ENCODE measurements around the gene NFATC2.

NFATC2 gene

DNA sequence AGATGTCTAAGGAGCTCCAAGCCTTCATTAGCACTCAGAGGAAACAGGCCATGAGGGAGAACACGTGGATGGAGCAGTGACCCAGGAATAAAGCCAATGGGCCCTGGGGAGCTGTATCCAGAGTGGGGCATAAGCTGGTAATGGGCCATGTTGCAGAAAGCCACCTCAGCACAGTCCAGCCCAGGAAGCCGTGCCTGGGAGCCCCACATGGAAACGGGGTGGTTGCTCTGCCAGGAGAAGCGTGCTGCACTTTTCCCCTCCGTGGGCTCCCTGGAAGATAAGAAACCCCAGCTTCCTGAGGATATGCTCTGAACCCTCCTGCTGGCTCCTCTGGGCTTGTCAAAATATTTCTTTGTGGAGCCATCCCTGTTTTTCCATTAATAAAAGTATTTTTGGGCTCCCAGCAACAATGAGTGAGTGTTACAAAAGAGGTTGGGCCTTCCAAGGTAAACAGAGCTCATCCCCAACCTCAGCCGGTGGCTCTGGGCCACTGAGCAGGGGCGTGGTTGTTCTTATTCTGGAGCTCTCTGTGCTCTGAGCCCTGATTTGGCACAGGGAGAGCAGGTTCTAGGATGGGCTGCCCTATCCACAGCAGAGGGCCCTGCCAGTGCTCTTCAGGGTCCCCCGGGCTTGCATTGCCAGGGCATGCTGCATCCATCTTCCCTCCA is 31.2 kb upstream of the NFATC2 start:
- no peak overlapping the region for H3K4me3 ChIP-seq (replicated peaks; ENCODE audit: insufficient read depth, low read length)
- TF ChIP-seq CTCF (IDR thresholded peaks at IDR 0.05; ENCODE audit: insufficient read depth, low read length) (no peak), POLR2AphosphoS5 (IDR thresholded peaks at IDR 0.05; ENCODE audit: low read depth) (no peak), SPI1 (IDR thresholded peaks at IDR 0.05; ENCODE audit: borderline replicate concordance, low read depth) (no peak), GABPA (IDR thresholded peaks at IDR 0.05; ENCODE audit: low read depth) (no peak)
- TF ChIP-seq, protein P1, sequence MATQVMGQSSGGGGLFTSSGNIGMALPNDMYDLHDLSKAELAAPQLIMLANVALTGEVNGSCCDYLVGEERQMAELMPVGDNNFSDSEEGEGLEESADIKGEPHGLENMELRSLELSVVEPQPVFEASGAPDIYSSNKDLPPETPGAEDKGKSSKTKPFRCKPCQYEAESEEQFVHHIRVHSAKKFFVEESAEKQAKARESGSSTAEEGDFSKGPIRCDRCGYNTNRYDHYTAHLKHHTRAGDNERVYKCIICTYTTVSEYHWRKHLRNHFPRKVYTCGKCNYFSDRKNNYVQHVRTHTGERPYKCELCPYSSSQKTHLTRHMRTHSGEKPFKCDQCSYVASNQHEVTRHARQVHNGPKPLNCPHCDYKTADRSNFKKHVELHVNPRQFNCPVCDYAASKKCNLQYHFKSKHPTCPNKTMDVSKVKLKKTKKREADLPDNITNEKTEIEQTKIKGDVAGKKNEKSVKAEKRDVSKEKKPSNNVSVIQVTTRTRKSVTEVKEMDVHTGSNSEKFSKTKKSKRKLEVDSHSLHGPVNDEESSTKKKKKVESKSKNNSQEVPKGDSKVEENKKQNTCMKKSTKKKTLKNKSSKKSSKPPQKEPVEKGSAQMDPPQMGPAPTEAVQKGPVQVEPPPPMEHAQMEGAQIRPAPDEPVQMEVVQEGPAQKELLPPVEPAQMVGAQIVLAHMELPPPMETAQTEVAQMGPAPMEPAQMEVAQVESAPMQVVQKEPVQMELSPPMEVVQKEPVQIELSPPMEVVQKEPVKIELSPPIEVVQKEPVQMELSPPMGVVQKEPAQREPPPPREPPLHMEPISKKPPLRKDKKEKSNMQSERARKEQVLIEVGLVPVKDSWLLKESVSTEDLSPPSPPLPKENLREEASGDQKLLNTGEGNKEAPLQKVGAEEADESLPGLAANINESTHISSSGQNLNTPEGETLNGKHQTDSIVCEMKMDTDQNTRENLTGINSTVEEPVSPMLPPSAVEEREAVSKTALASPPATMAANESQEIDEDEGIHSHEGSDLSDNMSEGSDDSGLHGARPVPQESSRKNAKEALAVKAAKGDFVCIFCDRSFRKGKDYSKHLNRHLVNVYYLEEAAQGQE (IDR thresholded peaks at IDR 0.05; ENCODE audit: insufficient replicate concordance, low read depth), result no peak
- H3K27me3 ChIP-seq (ENCODE audit: insufficient read depth, poor library complexity, severe bottlenecking), result no peaks in the 10 kb centered on the region
- no peak for DNase-seq (ENCODE audit: low read depth in 1 of 2, low spot score in 1 of 2)
- no peak overlapping the region for H3K27ac ChIP-seq (replicated peaks)

DNA sequence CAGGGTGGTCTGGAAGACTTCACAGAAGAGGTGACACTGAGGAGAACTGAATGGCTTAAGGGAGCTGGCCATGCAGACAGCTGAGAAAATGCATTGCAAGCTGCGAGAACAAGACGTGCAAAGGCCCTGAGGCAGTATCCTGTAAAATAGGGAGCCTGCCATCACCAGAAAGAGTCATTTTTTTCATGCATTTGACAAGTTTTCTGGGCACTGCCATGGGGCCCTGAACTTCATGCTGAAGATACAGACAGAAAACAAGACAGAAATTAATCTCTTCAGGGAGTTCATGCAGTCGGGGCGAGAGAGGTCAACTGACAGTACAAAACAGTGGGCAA is 28.9 kb upstream of the NFATC2 start:
- H3K27me3 ChIP-seq (ENCODE audit: insufficient read depth, poor library complexity, severe bottlenecking), result no peaks in the 10 kb centered on the region
- H3K4me3 ChIP-seq (replicated peaks; ENCODE audit: insufficient read depth, low read length), result no peak overlapping the region
- no peak for DNase-seq (ENCODE audit: low read depth in 1 of 2, low spot score in 1 of 2)
- no peak for TF ChIP-seq GABPA (IDR thresholded peaks at IDR 0.05; ENCODE audit: low read depth)
- no peak for TF ChIP-seq SPI1 (IDR thresholded peaks at IDR 0.05; ENCODE audit: borderline replicate concordance, low read depth)
- TF ChIP-seq CTCF (IDR thresholded peaks at IDR 0.05; ENCODE audit: insufficient read depth, low read length), result no peak
- TF ChIP-seq, protein P1 (IDR thresholded peaks at IDR 0.05; ENCODE audit: insufficient replicate concordance, low read depth), result no peak
- no peak for TF ChIP-seq POLR2AphosphoS5 (IDR thresholded peaks at IDR 0.05; ENCODE audit: low read depth)
- H3K27ac ChIP-seq (replicated peaks), result no peak overlapping the region

GRCh38 chr20:51570739-51571459 is 28.4 kb upstream of the NFATC2 start:
- Histone ChIP-seq H3K27me3 (ENCODE audit: insufficient read depth, poor library complexity, severe bottlenecking) (no peaks in the 10 kb centered on the region), H3K4me3 (replicated peaks; ENCODE audit: insufficient read depth, low read length) (no peak overlapping the region), H3K27ac (replicated peaks) (no peak overlapping the region)
- TF ChIP-seq SPI1 (IDR thresholded peaks at IDR 0.05; ENCODE audit: borderline replicate concordance, low read depth), result no peak
- no peak for TF ChIP-seq POLR2AphosphoS5 (IDR thresholded peaks at IDR 0.05; ENCODE audit: low read depth)
- TF ChIP-seq GABPA (IDR thresholded peaks at IDR 0.05; ENCODE audit: low read depth), result no peak
- TF ChIP-seq CTCF (IDR thresholded peaks at IDR 0.05; ENCODE audit: insufficient read depth, low read length), result no peak
- TF ChIP-seq, protein P1 (IDR thresholded peaks at IDR 0.05; ENCODE audit: insufficient replicate concordance, low read depth), result no peak
- DNase-seq (ENCODE audit: low read depth in 1 of 2, low spot score in 1 of 2), result no peak

Data from HL-60 (cell line).